Cardiac septum (tissue), 1 donor: Measurements from ENCODE around the gene COL11A1. TPM values are rescaled to one million over a fixed set of nuclear protein-coding genes. Genes with fewer than 3 reads are reported as not detected.
"Not testable (repeated sequence)": the region's sequence is repeated elsewhere in the genome, so short reads cannot be mapped to it uniquely, and the experiment has no call there.

Experiments
- DNase-seq: peaks from one replicate; pipeline ENCODE4 v3.0.0-alpha.2; 2020; ENCODE audit warnings: low spot score
- intact Hi-C: fragments of 100-400 bp; cut with DNase I; formaldehyde crosslinking; loops from one replicate; pipeline ENCODE4 v1.14.0; 2022
- total RNA-seq: library from RNA; stranded (reverse); fragmentation: NEBNext Ultra II Directional; extraction: Animal tissue kit (Norgen Biotek cat#: 25700); gene quantifications from one replicate; pipeline ENCODE4 v1.2.1, GENCODE V29; 2021
- donor health status: DM: no; HTN: no; CAD: no.

Gene COL11A1
- total RNA-seq, 1 donor from 2014 or later, result 0.13 TPM

DNA sequence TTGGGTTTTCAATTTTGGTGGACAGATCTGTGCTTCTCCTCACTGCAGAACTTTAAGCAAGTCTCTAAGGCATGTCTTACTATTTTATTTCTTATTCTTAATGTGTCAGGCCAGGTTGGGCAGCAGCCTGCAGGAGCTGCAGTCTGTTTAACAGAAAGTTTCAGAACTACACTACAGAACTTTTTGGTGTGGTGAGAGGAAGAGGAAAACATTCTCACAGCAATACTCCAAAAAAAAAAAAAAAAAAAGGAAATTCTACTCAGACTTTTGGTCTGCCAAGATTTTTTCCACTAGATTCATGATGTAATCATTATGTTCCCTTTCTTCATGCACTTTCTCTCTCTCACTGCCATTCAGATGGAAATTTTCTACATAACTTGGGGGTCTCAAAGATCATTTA is 255.2 kb downstream of the COL11A1 start:
- intact Hi-C loops, result no loop called here
- DNase-seq, result no peak

DNA sequence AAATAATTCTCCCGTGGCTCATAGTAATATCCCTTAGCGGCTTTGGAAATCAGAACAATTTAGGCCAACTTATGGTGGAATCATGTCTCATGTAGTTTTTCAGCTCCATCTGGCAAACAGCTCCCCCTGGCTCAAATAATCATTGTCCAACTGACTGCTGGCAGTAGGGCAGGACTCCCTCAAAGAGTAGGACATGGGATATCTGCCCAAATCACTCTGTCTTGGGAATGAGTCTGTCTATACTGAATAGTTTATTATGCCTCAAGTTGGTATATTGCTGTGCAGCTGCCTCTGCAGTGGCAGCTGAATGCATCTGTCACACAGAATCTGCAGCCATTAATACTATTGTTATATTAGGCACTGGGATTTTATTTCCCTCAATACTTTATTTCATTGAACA is 255.7 kb downstream of the COL11A1 start:
- DNase-seq, result no peak
- intact Hi-C loops, result no loop called here

DNA sequence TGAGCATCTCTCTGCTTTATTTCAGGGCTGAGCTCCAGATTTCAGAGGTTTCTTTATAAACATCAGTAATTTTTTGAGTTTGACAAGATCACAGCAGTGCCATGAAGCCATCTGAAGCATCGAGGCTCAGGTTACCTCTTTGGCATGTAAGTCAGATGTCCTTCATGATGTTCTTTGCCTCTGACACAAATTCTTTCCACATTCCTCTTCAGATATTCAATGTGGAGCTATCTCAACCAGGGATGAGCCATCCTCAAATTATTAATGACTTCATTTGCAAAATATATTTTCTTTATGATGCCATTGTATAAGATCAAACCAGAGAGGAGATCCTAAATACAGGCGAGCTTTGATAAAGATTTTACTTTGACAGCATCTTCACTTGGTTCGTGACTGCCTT is 256.7 kb downstream of the COL11A1 start:
- intact Hi-C loops, result no loop called here
- DNase-seq, result no peak

DNA sequence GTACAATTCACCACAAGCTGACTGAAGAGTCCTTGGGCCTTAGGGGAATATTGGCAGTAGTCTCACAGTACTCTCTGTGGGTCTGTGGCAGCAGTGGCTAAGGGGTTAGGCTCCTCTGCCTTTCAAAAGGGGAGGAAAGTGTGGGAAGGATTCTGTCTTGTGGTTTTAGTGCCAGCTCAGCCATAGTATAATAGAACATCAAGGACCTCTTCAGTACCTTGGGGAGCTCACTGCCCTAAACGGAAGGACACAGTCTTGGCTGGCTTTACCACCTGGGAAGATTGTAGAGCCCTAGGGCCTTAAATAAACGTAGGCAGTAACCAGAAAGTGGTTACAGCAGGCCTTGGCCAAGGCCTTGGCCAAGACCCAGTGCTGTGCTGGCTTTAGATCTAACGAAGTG is 265.7 kb downstream of the COL11A1 start:
- intact Hi-C loops, result no loop called here
- DNase-seq, result no peak

DNA sequence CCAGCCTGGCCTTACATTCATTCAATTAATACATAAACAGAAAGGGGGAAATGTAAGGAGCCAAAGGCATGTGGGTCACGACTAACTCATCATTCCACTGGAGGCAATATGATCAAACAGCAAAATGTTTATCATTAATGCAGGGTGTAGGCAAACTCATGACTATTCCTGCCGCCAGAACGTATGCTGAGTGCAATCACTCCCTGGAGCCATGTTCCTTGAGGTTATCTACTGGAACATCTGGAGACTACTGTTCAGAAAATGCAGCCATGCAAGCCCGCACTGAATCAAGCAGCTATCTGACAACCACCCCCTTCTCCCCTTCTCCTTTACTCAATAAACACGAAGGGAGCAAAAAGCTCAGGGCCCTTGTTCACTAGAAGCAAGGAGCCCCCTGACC is 267.6 kb downstream of the COL11A1 start:
- intact Hi-C loops, result no loop called here
- no peak for DNase-seq

DNA sequence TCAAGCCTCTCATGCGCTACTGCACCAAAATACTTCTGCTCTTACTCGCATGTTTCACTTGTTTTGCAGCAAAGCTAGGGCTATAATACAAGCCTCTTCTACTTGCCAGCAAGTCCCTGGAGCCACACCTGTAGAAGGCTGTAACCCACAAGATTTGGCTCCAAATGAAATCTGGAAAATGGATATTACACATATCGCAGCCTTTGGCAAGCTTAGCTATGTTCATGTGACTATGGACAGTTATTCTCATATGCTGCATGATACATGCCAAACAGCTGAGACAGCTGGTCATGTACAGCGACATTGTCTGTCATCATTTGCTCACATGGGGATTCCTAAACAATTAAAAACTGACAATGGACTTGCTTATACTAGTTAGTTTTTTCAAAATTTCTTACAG is 270.3 kb downstream of the COL11A1 start:
- intact Hi-C loops, result no loop called here
- DNase-seq, result no peak

DNA sequence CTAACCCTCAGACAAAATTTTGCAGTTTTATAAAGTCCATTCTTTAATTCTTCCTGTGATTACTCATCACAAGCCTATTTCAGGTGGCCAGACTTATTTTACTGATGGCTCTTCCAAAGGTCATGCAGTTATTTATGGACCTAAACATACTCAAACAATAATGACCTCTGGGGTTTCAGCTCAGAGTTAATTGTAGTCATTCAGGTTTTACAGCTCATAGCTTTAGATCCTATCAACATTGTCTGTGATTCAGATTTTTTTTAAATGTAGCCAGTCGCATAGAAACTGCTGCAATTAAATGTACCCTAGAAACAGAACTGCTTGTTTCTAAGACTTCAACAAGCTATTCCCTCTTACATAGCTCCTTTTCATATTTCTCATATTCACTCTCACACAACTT is 270.8 kb downstream of the COL11A1 start:
- intact Hi-C loops, result no loop called here
- DNase-seq, result no peak

DNA sequence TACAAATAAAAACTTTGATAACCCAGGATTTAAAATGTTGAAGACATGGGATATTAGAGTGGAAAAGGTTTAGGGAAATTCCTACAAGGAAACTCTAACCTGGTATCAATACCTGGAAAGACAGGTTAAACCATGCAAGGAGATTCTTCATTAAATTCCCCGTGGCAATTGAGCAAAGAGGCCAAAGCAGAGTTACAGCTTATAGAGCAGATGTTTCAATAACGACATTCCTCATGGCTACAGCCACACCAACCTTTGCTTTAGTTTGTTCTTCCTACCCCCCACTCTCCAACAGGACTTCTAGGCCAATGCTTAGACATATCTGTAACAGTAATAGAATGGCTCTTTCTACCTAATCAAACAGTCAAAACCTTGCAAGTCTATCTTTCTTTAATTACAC is 271.3 kb downstream of the COL11A1 start:
- intact Hi-C loops, result no loop called here
- no peak for DNase-seq

DNA sequence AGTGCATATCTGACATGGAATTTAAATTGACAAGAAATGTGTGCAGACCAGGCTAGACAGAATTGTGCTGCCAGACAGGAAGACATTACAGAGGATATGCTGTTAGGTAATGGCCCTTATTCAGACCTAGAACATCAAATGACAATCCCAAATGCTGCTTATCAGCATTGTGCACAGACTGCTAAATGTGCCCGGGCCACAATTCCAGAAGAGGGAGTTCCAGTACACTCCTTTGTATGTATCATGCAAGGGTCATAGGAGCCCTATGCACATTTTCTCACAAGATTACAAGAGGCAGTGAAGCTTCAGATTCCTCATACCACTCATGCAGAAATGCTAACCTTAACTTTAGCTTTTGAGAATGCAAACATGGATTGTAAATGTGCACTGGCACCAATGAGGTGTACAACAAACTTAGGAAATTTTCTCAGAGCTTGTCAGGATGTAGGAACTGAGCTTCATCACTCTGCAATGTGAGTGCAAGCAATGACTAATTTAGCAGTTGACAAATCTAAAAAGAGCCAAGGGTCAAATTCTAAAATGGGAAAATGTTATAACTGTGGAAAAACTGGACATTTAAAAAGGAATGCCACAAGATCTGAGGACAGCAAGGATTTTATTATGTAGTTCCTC is 273.5 kb downstream of the COL11A1 start:
- intact Hi-C loops, result no loop called here

DNA sequence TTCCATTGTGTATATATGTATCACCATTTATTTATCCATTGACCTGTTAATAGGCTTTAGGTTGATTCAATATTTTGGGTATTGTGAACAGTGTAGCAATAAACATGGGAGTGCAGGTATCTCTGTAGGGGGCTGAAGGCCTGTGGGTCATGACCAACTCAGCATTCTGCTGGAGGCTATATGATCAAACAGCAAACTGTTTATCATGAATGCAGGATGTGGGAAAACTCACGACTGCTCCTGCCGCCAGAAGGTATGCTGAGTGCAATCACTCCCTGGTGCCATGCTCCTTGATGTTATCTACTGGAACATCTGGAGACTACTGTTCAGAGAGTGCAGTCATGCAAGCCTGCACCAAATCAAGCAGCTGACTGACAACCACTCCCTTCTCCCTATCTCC is 275.2 kb downstream of the COL11A1 start:
- intact Hi-C loops, result no loop called here
- no peak for DNase-seq

More for the DNA sequence above, 273.5 kb downstream of the COL11A1 start:
- DNase-seq, result no peak

DNA sequence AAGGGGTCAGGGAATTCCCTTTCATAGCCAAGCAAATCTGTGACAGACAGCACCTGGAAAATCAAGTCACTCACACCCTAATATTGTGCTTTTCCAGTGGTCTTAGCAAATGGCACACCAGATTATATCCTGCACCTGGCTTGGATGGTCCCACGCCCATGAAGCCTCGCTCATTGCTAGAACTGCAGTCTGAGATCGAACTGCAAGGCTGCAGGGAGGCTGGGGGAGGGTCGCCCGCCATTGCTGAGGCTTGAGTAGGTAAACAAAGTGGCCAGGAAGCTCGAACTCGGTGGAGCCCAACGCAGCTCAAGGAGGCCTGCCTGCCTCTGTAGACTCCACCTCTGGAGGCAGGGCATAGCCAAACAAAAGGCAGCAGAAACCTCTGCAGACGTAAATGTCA is 281.6 kb downstream of the COL11A1 start:
- intact Hi-C loops, DNase-seq: not testable (repeated sequence)
